DOHH2 (cell line): ENCODE measurements around the gene PAFAH2.

Experiments used
- CTCF ChIP-seq: fragments of 200-600 bp; sonication (generic); IDR thresholded peaks from one replicate; pipeline ENCODE4 v1.5.1; 2014; ENCODE audit warnings: antibody characterized with exemption, mild to moderate bottlenecking, low read depth, low read length; ENCODE audit not compliant: poor library complexity, severe bottlenecking
- EZH2phosphoT487 ChIP-seq: fragments of 200-600 bp; sonication (generic); IDR thresholded peaks from 2 replicates; pipeline ENCODE4 v1.6.1; 2017; ENCODE audit warnings: borderline replicate concordance, mild to moderate bottlenecking, antibody characterized with exemption, low read length, moderate library complexity, mixed read lengths

- TF ChIP-seq CTCF (no peak), EZH2phosphoT487 (no peak)
Observed at GRCh38 chr1:25947027-25947426, 50.8 kb downstream of the PAFAH2 start.
